K562 (cell line): Measurements from ENCODE around the gene EVI5L. TPM values are rescaled to one million over a fixed set of nuclear protein-coding genes. Genes with fewer than 3 reads are reported as not detected.

Source experiments
- CBFB ChIP-seq: sonication (generic); formaldehyde crosslinking; IDR thresholded peaks from 2 replicates; pipeline ENCODE4 v1.4.0; 2020; ENCODE audit warnings: mild to moderate bottlenecking, missing genetic modification reagents
- CC2D1A ChIP-seq: fragments of 450-650 bp; IDR thresholded peaks from 2 replicates; pipeline ENCODE4 v1.6.1; 2017; ENCODE audit warnings: mild to moderate bottlenecking
- E2F1 ChIP-seq: sonication (generic); formaldehyde crosslinking; IDR thresholded peaks from 2 replicates; pipeline ENCODE4 v1.8.1; 2023; ENCODE audit warnings: mild to moderate bottlenecking, missing genetic modification reagents, moderate library complexity
- ETV6 ChIP-seq, 3 experiments: fragments of 150-350 bp in 1 of 3; sonication (generic) in 1 of 3; formaldehyde crosslinking in 1 of 3; IDR thresholded peaks; 2 replicates each; pipeline versions ENCODE4 v1.6.1 to v1.8.0; 2014 to 2022; ENCODE audit warnings: borderline replicate concordance in 2 of 3, low read depth in 2 of 3, antibody characterized with exemption in 1 of 3, low read length in 1 of 3, mild to moderate bottlenecking in 1 of 3, missing genetic modification reagents in 1 of 3
- FIP1L1 ChIP-seq: fragments of 200-400 bp; formaldehyde crosslinking; IDR thresholded peaks from 2 replicates; pipeline ENCODE4 v1.6.1; 2018; ENCODE audit warnings: mild to moderate bottlenecking, low read depth, low read length; ENCODE audit not compliant: poor library complexity, severe bottlenecking
- FOS ChIP-seq: IDR thresholded peaks from 3 replicates; pipeline ENCODE4 v1.6.1; 2011; ENCODE audit not compliant: insufficient read length; ENCODE audit errors: extremely low read depth
- FOXJ2 ChIP-seq: fragments of 200-800 bp; sonication (Bioruptor generic); IDR thresholded peaks from 2 replicates; pipeline ENCODE4 v1.6.1; 2016; ENCODE audit warnings: missing genetic modification characterization, missing compliant biosample characterization
- FOXK2 ChIP-seq, 2 experiments: fragments of 450-650 bp; IDR thresholded peaks in 1 of 2; conservative IDR thresholded peaks in 1 of 2; 2 replicates each; pipeline ENCODE4 v1.6.1; 2016; ENCODE audit warnings: low read depth in 2 of 2, mild to moderate bottlenecking in 1 of 2
- GTF2F1 ChIP-seq: IDR thresholded peaks from 2 replicates; pipeline ENCODE4 v1.6.1; 2011; ENCODE audit warnings: low read depth, low read length, improper control_type of control experiment
- HDAC3 ChIP-seq: fragments of 450-650 bp; IDR thresholded peaks from 2 replicates; pipeline ENCODE4 v1.6.1; 2018; ENCODE audit warnings: borderline replicate concordance, mild to moderate bottlenecking, moderate library complexity; ENCODE audit not compliant: partially characterized antibody
- HDGF ChIP-seq: fragments of 450-650 bp; IDR thresholded peaks from 2 replicates; pipeline ENCODE4 v1.6.1; 2016
- HNRNPK ChIP-seq: fragments of 200-400 bp; formaldehyde crosslinking; IDR thresholded peaks from one replicate; pipeline ENCODE4 v1.6.1; 2018; ENCODE audit warnings: mild to moderate bottlenecking, low read depth, low read length; ENCODE audit not compliant: poor library complexity, severe bottlenecking
- HNRNPL ChIP-seq: fragments of 200-400 bp; formaldehyde crosslinking; IDR thresholded peaks from 2 replicates; pipeline ENCODE4 v1.6.1; 2017; ENCODE audit warnings: low read depth, mild to moderate bottlenecking, low read length
- KDM1A ChIP-seq, 2 experiments: fragments of 450-650 bp; IDR thresholded peaks; 2 replicates each; pipeline ENCODE4 v1.6.1; 2016; ENCODE audit warnings: mild to moderate bottlenecking in 2 of 2
- MAFK ChIP-seq: IDR thresholded peaks from 2 replicates; pipeline ENCODE4 v1.6.1; 2011; ENCODE audit warnings: low read length, improper control_type of control experiment
- MCM7 ChIP-seq, 2 experiments: fragments of 450-650 bp; IDR thresholded peaks; 2 replicates each; pipeline ENCODE4 v1.6.1; 2016 to 2018
- MYC ChIP-seq, 2 experiments: fragments of 250-450 bp in 1 of 2; sonication (Bioruptor Pico) in 1 of 2; IDR thresholded peaks; 2 replicates each; pipeline versions ENCODE4 v1.5.1 to v1.6.1; 2012 to 2021; ENCODE audit warnings: low read depth in 2 of 2, borderline replicate concordance in 1 of 2, improper control_type of control experiment in 1 of 2, low read length in 1 of 2, mild to moderate bottlenecking in 1 of 2, moderate library complexity in 1 of 2
- NCOR1 ChIP-seq: fragments of 450-650 bp; IDR thresholded peaks from 2 replicates; pipeline ENCODE4 v1.6.1; 2016; ENCODE audit warnings: mild to moderate bottlenecking, moderate library complexity
- NFIC ChIP-seq: fragments of 450-650 bp; IDR thresholded peaks from 2 replicates; pipeline ENCODE4 v1.6.1; 2017; ENCODE audit warnings: mild to moderate bottlenecking, inconsistent platforms
- RB1 ChIP-seq: fragments of 450-650 bp; IDR thresholded peaks from 2 replicates; pipeline ENCODE4 v1.6.1; 2017; ENCODE audit warnings: low read depth, mild to moderate bottlenecking
- RFX7 ChIP-seq: fragments of 250-450 bp; sonication (Bioruptor Pico); IDR thresholded peaks from 2 replicates; pipeline ENCODE4 v1.5.1; 2021; ENCODE audit warnings: mild to moderate bottlenecking
- RHOXF2B ChIP-seq: fragments of 250-450 bp; sonication (Bioruptor Pico); conservative IDR thresholded peaks from 2 replicates; pipeline ENCODE4 v1.5.1; 2021
- SIN3A ChIP-seq, 2 experiments: fragments of 150-350 bp in 1 of 2; IDR thresholded peaks; 2 replicates each; pipeline ENCODE4 v1.6.1; 2011 to 2016; ENCODE audit warnings: borderline replicate concordance in 2 of 2, low read depth in 2 of 2, low read length in 2 of 2, mild to moderate bottlenecking in 2 of 2, moderate library complexity in 2 of 2; ENCODE audit not compliant: control insufficient read depth in 1 of 2
- TBL1XR1 ChIP-seq, 2 experiments: IDR thresholded peaks; 2 replicates each; pipeline ENCODE4 v1.6.1; 2012; ENCODE audit warnings: improper control_type of control experiment in 2 of 2, low read length in 2 of 2, mild to moderate bottlenecking in 1 of 2
- TBP ChIP-seq: optimal IDR thresholded peaks from 2 replicates; pipeline ENCODE3; 2011; ENCODE audit warnings: low read depth, low read length, improper control_type of control experiment
- ZNF589 ChIP-seq: fragments of 200-800 bp; sonication (Bioruptor generic); IDR thresholded peaks from 2 replicates; pipeline ENCODE4 v1.6.1; 2016; ENCODE audit warnings: low read depth, missing genetic modification characterization, missing compliant biosample characterization
- polyA plus RNA-seq, 8 experiments: library from polyadenylated mRNA; depleted of rRNA in 4 of 8; stranded (reverse) in 5 of 8; unstranded in 3 of 8; fragments of >200 nt; fragmentation: Nextera tagmentation in 2 of 8; fragmentation: Illumina TruSeq in 1 of 8; extraction: Ambion mirVana in 2 of 8; extraction: Trizol in 1 of 8; gene quantifications; 2 replicates each; pipeline versions ENCODE4 v1.2.1 to v1.2.3, GENCODE V29; 2011 to 2014; ENCODE audit warnings: inconsistent platforms in 1 of 8, missing spikeins in 1 of 8
- total RNA-seq, 7 experiments: library from RNA; depleted of rRNA in 6 of 7; stranded (reverse); fragments of >200 nt in 6 of 7; fragmentation: Illumina TruSeq in 2 of 7; extraction: Trizol in 2 of 7; gene quantifications; 2 replicates each; pipeline versions ENCODE4 v1.2.1 to v1.2.3, GENCODE V29; 2011 to 2021; ENCODE audit warnings: low replicate concordance in 1 of 7
- TF ChIP-seq, protein P1 (sequence below), 3 experiments: IDR thresholded peaks in 2 of 3; conservative IDR thresholded peaks in 1 of 3; 2 replicates each; pipeline ENCODE4 v1.5.1; 2011 to 2012; ENCODE audit warnings: low read length in 3 of 3, mild to moderate bottlenecking in 3 of 3, control low read depth in 2 of 3, improper control_type of control experiment in 1 of 3, inconsistent platforms in 1 of 3, low read depth in 1 of 3, mixed read lengths in 1 of 3, moderate library complexity in 1 of 3; ENCODE audit not compliant: insufficient read depth in 2 of 3

Gene EVI5L
- total and polyA plus RNA-seq, 9 of the 15 experiments (the other 6 are each of a cell fraction or from before 2014, with no cell fraction given), result 0.69 to 1.8 (median 1.2) TPM; not detected in 2

DNA sequence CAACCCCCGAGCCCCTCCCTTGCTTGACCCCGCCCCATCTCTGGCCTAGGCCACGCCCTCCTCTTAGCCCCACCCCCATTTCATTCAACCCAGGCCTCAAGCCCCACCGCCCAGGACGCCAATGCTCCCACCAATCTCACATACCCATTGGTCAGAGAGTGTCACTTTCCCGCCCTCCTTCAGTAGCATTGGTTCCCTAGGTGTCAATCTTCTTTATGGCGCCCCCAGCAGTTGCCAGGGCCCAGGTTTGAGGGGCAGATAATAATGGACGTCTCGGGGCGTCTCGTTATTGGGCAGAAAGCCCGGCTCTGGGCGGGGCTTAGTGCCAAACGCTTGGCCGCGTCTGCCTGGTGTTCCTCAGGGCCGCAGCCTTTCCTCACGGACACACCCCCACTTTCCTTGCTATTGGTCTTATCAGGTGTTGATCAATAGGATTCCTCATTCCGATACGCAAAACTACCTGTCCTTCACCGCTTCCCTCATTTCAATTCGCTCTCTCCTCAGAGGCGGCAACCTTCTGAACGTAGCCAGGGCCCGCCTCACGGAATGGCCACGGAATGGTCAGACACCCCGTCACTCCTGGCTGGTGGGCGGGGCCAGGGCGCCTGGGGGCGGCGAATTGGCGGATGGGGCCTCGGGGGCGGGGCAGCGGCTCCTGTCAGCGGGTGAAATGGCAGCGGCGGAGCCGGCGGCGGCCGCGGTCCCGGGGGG, at the start of gene EVI5L (continued):
- TF ChIP-seq TBP, result no peak
- no peak for TF ChIP-seq CC2D1A
- TF ChIP-seq FOXJ2 (tag), result no peak
- TF ChIP-seq HNRNPK, result no peak
- 0 out of 2 replicates have a peak, but pooled peaks have one; percentile 2 for TF ChIP-seq NFIC
- TF ChIP-seq FIP1L1, result no peak
- 0 out of 2 replicates have a peak, but pooled peaks have one; percentile 62 for TF ChIP-seq HDGF
- no peak for TF ChIP-seq HDAC3
- TF ChIP-seq NCOR1, result no peak
- TF ChIP-seq RB1, result no peak
- TF ChIP-seq CBFB, result no peak
- no peak for TF ChIP-seq RHOXF2B (CRISPR knock-in tag)
- no peak; the same call in 1 of the 2 replicates for TF ChIP-seq E2F1
- TF ChIP-seq TBL1XR1 (IDR thresholded peaks at IDR 0.05; ENCODE audit: low read length in 2 of 2), result no peak
- TF ChIP-seq KDM1A (IDR thresholded peaks at IDR 0.05), result no peak
- TF ChIP-seq GTF2F1, result no peak
- TF ChIP-seq ETV6 (IDR thresholded peaks at IDR 0.05; ENCODE audit: borderline replicate concordance in 1 of 2, low read depth in 2 of 2, low read length in 1 of 2), result no peak
- no peak for TF ChIP-seq ETV6 (CRISPR knock-in tag; IDR thresholded peaks at IDR 0.05; ENCODE audit: borderline replicate concordance)
- 0 out of 2 replicates have a peak, but pooled peaks have one; percentile 6 for TF ChIP-seq MAFK
- TF ChIP-seq SIN3A (IDR thresholded peaks at IDR 0.05; ENCODE audit: borderline replicate concordance in 2 of 2, control insufficient read depth in 1 of 2, low read depth in 2 of 2, low read length in 2 of 2), result no peak
- TF ChIP-seq MCM7 (IDR thresholded peaks at IDR 0.05), result no peak
- TF ChIP-seq MYC (IDR thresholded peaks at IDR 0.05; ENCODE audit: low read depth, low read length), result peak; percentile 34
- TF ChIP-seq MYC (CRISPR knock-in tag; IDR thresholded peaks at IDR 0.05; ENCODE audit: borderline replicate concordance, low read depth), result no peak
- peak; percentile 95 to 96 for TF ChIP-seq FOXK2 (conservative IDR thresholded peaks at IDR 0.05 in 1 of 2, IDR thresholded peaks at IDR 0.05 in 1 of 2; ENCODE audit: low read depth in 2 of 2)
- TF ChIP-seq ZNF589 (CRISPR knock-in tag), result no peak
- no peak for TF ChIP-seq HNRNPL
- TF ChIP-seq, protein P1, sequence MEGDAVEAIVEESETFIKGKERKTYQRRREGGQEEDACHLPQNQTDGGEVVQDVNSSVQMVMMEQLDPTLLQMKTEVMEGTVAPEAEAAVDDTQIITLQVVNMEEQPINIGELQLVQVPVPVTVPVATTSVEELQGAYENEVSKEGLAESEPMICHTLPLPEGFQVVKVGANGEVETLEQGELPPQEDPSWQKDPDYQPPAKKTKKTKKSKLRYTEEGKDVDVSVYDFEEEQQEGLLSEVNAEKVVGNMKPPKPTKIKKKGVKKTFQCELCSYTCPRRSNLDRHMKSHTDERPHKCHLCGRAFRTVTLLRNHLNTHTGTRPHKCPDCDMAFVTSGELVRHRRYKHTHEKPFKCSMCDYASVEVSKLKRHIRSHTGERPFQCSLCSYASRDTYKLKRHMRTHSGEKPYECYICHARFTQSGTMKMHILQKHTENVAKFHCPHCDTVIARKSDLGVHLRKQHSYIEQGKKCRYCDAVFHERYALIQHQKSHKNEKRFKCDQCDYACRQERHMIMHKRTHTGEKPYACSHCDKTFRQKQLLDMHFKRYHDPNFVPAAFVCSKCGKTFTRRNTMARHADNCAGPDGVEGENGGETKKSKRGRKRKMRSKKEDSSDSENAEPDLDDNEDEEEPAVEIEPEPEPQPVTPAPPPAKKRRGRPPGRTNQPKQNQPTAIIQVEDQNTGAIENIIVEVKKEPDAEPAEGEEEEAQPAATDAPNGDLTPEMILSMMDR (IDR thresholded peaks at IDR 0.05 in 2 of 3, conservative IDR thresholded peaks at IDR 0.05 in 1 of 3; ENCODE audit: insufficient read depth in 2 of 3, low read depth in 1 of 3, low read length in 3 of 3), result no peak; a peak in 1 of 6 replicates
- peak; percentile 96 for TF ChIP-seq FOS
- no peak for TF ChIP-seq RFX7 (CRISPR knock-in tag)
